SK-N-SH (cell line): ENCODE measurements around the gene MAMLD1. TPM values are rescaled to one million over a fixed set of nuclear protein-coding genes. Genes with fewer than 3 reads are reported as not detected.

Experiments used
- CTCF ChIA-PET: fragments of 300-600, 350-600 bp; formaldehyde crosslinking; extraction: SDS; loops from one replicate; lab custom pipeline; 2021; lab: Yijun Ruan, JAX
- POLR2A ChIA-PET: fragments of 350-600 bp; sonication (Branson Sonifier 250); formaldehyde crosslinking; extraction: SDS; loops from one replicate; lab custom pipeline; 2020; ENCODE audit warnings: antibody characterized with exemption, inconsistent platforms; lab: Yijun Ruan, JAX
- DNase-seq: peaks from one replicate; pipeline ENCODE4 v3.0.0; 2012
- H2AFZ ChIP-seq: fragments of 200-600 bp; sonication (generic); 2 replicates; pipeline ENCODE4 v1.8.1; 2016; ENCODE audit warnings: antibody characterized with exemption, mild to moderate bottlenecking, low read depth
- H3F3A ChIP-seq: fragments of 200-600 bp; sonication (generic); replicated peaks from 2 replicates; pipeline ENCODE3; 2016; ENCODE audit warnings: antibody characterized with exemption, mild to moderate bottlenecking; ENCODE audit not compliant: insufficient read depth
- H3K27ac ChIP-seq, 2 experiments: fragments of 200-500 bp in 1 of 2; fragments of 200-600 bp in 1 of 2; sonication (Bioruptor generic) in 1 of 2; sonication (generic), shearing (Covaris generic) in 1 of 2; 2 replicates each; pipeline versions ENCODE4 v1.5.1 to v1.6.1; 2014 to 2016; ENCODE audit warnings: low read depth in 2 of 2, inconsistent platforms in 1 of 2, low read length in 1 of 2, mild to moderate bottlenecking in 1 of 2, mixed read lengths in 1 of 2
- H3K27me3 ChIP-seq: fragments of 200-600 bp; sonication (generic), shearing (Covaris generic); 2 replicates; pipeline ENCODE4 v1.6.1; 2016; ENCODE audit warnings: mixed run types; ENCODE audit not compliant: insufficient read depth
- H3K36me3 ChIP-seq, 2 experiments: fragments of 200-500 bp in 1 of 2; fragments of 200-600 bp in 1 of 2; sonication (Bioruptor generic) in 1 of 2; sonication (generic) in 1 of 2; replicated peaks in 1 of 2; 2 replicates each; pipeline versions ENCODE3 to v1.5.1; 2014 to 2016; ENCODE audit warnings: low read length in 1 of 2, mild to moderate bottlenecking in 1 of 2; ENCODE audit not compliant: insufficient read depth in 2 of 2, control insufficient read depth in 1 of 2
- H3K4me1 ChIP-seq, 2 experiments: fragments of 200-500 bp in 1 of 2; fragments of 200-600 bp in 1 of 2; sonication (Bioruptor generic) in 1 of 2; sonication (generic), shearing (Covaris generic) in 1 of 2; 2 replicates each; pipeline versions ENCODE4 v1.5.1 to v1.6.1; 2014 to 2016; ENCODE audit warnings: low read depth in 1 of 2, low read length in 1 of 2, mixed run types in 1 of 2; ENCODE audit not compliant: insufficient read depth in 2 of 2, control insufficient read depth in 1 of 2
- H3K4me2 ChIP-seq: fragments of 200-600 bp; sonication (generic), shearing (Covaris generic); 2 replicates; pipeline ENCODE4 v1.6.1; 2017; ENCODE audit warnings: mixed run types
- H3K4me3 ChIP-seq, 2 experiments: fragments of 200-500 bp in 1 of 2; fragments of 200-600 bp in 1 of 2; sonication (Bioruptor generic) in 1 of 2; sonication (generic), shearing (Covaris generic) in 1 of 2; 2 replicates each; pipeline versions ENCODE4 v1.5.1 to v1.8.1; 2014 to 2016; ENCODE audit warnings: low read depth in 2 of 2, inconsistent platforms in 1 of 2, low read length in 1 of 2, mild to moderate bottlenecking in 1 of 2, mixed read lengths in 1 of 2, moderate library complexity in 1 of 2
- H3K79me2 ChIP-seq: fragments of 200-600 bp; sonication (generic); 2 replicates; pipeline ENCODE4 v1.8.1; 2017; ENCODE audit warnings: mild to moderate bottlenecking; ENCODE audit not compliant: insufficient read depth
- H3K9ac ChIP-seq: fragments of 200-600 bp; sonication (generic); 2 replicates; pipeline ENCODE4 v1.6.1; 2017; ENCODE audit warnings: mixed run types
- H3K9me2 ChIP-seq: fragments of 200-600 bp; sonication (generic); 2 replicates; pipeline ENCODE4 v1.6.1; 2017; ENCODE audit warnings: mixed run types
- H3K9me3 ChIP-seq: fragments of 200-600 bp; sonication (generic); 2 replicates; pipeline ENCODE4 v1.6.1; 2017; ENCODE audit warnings: mixed run types, mild to moderate bottlenecking, moderate library complexity
- H4K20me1 ChIP-seq: fragments of 200-600 bp; sonication (generic); 2 replicates; pipeline ENCODE4 v1.6.1; 2017; ENCODE audit warnings: mild to moderate bottlenecking, mixed run types; ENCODE audit not compliant: insufficient read depth
- CHD2 ChIP-seq: fragments of 150-350 bp; IDR thresholded peaks from 2 replicates; pipeline ENCODE4 v1.6.1; 2018; ENCODE audit warnings: low read length; ENCODE audit not compliant: partially characterized antibody
- ELF1 ChIP-seq: IDR thresholded peaks from 2 replicates; pipeline ENCODE4 v1.4.0; 2012
- FOSL2 ChIP-seq: IDR thresholded peaks from 2 replicates; pipeline ENCODE4 v1.4.0; 2012; ENCODE audit warnings: low read depth, mild to moderate bottlenecking, moderate library complexity, borderline replicate concordance
- FOXJ3 ChIP-seq: sonication (generic); formaldehyde crosslinking; IDR thresholded peaks from 2 replicates; pipeline ENCODE4 v1.5.1; 2020; ENCODE audit warnings: mild to moderate bottlenecking, missing genetic modification reagents
- FOXM1 ChIP-seq: IDR thresholded peaks from 2 replicates; pipeline ENCODE4 v1.4.0; 2012; ENCODE audit warnings: low read depth, mild to moderate bottlenecking
- JUND ChIP-seq: IDR thresholded peaks from 2 replicates; pipeline ENCODE4 v1.4.0; 2012
- MEF2A ChIP-seq: IDR thresholded peaks from 2 replicates; pipeline ENCODE4 v1.4.0; 2012; ENCODE audit warnings: low read depth, borderline replicate concordance
- NFIC ChIP-seq: IDR thresholded peaks from 2 replicates; pipeline ENCODE4 v1.4.0; 2012; ENCODE audit warnings: borderline replicate concordance
- NRF1 ChIP-seq: IDR thresholded peaks from 2 replicates; pipeline ENCODE4 v1.6.1; 2012; ENCODE audit warnings: low read depth, mild to moderate bottlenecking, low read length
- POLR2AphosphoS5 ChIP-seq: IDR thresholded peaks from 2 replicates; pipeline ENCODE4 v1.6.1; 2012; ENCODE audit warnings: low read depth, low read length
- RCOR1 ChIP-seq: fragments of 150-350 bp; IDR thresholded peaks from 2 replicates; pipeline ENCODE4 v1.6.1; 2017; ENCODE audit warnings: antibody characterized with exemption, low read length
- RFX5 ChIP-seq: IDR thresholded peaks from 2 replicates; pipeline ENCODE4 v1.6.1; 2012; ENCODE audit warnings: mild to moderate bottlenecking, improper control_type of control experiment, low read length
- RXRA ChIP-seq: IDR thresholded peaks from 2 replicates; pipeline ENCODE4 v1.4.0; 2012; ENCODE audit warnings: low read depth, mild to moderate bottlenecking, borderline replicate concordance
- SMC3 ChIP-seq: IDR thresholded peaks from 2 replicates; pipeline ENCODE4 v1.6.1; 2012; ENCODE audit warnings: low read depth, low read length, improper control_type of control experiment
- TCF12 ChIP-seq: IDR thresholded peaks from 2 replicates; pipeline ENCODE4 v1.4.0; 2012
- WGBS: methylation state at CpG from one replicate; pipeline ENCODE4 v1.1.6; 2017; ENCODE audit warnings: low lambda C conversion rate; 5-methylcytosine and 5-hydroxymethylcytosine counted together
- polyA plus RNA-seq, 3 experiments: library from polyadenylated mRNA; depleted of rRNA; stranded (reverse); fragments of >200 nt; gene quantifications; 2 replicates each; pipeline ENCODE4 v1.2.3, GENCODE V29; 2012
- TF ChIP-seq, protein P1 (sequence below): IDR thresholded peaks from 2 replicates; pipeline ENCODE4; 2012
- TF ChIP-seq, protein P2 (sequence below): fragments of 150-350 bp; IDR thresholded peaks from 2 replicates; pipeline ENCODE4 v1.6.1; 2016; ENCODE audit warnings: mild to moderate bottlenecking, low read depth, low read length
- TF ChIP-seq, protein P3 (sequence below): fragments of 200-600 bp; sonication (generic); IDR thresholded peaks from 2 replicates; pipeline ENCODE4 v1.6.1; 2017; ENCODE audit warnings: antibody characterized with exemption, mild to moderate bottlenecking, moderate library complexity
- TF ChIP-seq, protein P4 (sequence below): IDR thresholded peaks from 2 replicates; pipeline ENCODE4 v1.4.0; 2012; ENCODE audit warnings: low read depth, borderline replicate concordance
- TF ChIP-seq, protein P5 (sequence below): IDR thresholded peaks from 2 replicates; pipeline ENCODE4 v1.4.0; 2012; ENCODE audit warnings: low read depth, borderline replicate concordance
- TF ChIP-seq, protein P6 (sequence below): IDR thresholded peaks from 2 replicates; pipeline ENCODE4 v1.4.0; 2012; ENCODE audit warnings: low read depth

Gene MAMLD1
- polyA plus RNA-seq, 1 of the 3 experiments (the other 2 are of a cell fraction) = 4.4 TPM

DNA sequence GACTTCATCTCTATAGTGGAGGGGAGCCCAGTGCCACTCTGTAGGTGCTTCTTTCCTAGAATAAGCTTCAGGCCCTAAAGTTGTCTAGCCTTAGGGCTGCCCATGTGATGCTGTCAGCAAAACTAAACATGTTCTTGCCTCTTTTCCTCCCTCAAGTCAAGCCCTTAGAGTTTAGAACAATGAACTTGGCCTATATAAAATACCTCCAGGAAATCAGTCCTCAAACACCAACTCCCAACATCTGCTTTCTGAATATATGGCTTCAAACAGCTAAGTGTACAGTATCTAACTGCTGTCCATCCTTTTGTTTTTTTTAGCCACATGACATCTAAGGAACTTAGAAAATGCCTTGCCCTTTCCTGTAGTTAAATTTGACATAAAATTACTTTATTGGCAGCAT is 91.0 kb downstream of the MAMLD1 start:
- no peaks in the 10 kb centered on the region for H3F3A ChIP-seq
- H2AFZ ChIP-seq = no peak overlapping the region
- H3K79me2 ChIP-seq = no peaks in the 10 kb centered on the region
- no peaks in the 10 kb centered on the region for H4K20me1 ChIP-seq
- POLR2A ChIA-PET = no interaction called here
- H3K4me1 ChIP-seq = no peaks in the 10 kb centered on the region
- H3K27me3 ChIP-seq = no peaks in the 10 kb centered on the region
- H3K9ac ChIP-seq = no peak overlapping the region
- H3K9me2 ChIP-seq = no peaks in the 10 kb centered on the region
- no peaks in the 10 kb centered on the region for H3K9me3 ChIP-seq
- H3K4me2 ChIP-seq = no peak overlapping the region
- TF ChIP-seq RXRA (no peak), RFX5 (no peak)
- TF ChIP-seq, protein P1, sequence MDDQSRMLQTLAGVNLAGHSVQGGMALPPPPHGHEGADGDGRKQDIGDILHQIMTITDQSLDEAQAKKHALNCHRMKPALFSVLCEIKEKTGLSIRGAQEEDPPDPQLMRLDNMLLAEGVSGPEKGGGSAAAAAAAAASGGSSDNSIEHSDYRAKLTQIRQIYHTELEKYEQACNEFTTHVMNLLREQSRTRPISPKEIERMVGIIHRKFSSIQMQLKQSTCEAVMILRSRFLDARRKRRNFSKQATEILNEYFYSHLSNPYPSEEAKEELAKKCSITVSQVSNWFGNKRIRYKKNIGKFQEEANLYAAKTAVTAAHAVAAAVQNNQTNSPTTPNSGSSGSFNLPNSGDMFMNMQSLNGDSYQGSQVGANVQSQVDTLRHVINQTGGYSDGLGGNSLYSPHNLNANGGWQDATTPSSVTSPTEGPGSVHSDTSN = no peak
- TF ChIP-seq, protein P2, sequence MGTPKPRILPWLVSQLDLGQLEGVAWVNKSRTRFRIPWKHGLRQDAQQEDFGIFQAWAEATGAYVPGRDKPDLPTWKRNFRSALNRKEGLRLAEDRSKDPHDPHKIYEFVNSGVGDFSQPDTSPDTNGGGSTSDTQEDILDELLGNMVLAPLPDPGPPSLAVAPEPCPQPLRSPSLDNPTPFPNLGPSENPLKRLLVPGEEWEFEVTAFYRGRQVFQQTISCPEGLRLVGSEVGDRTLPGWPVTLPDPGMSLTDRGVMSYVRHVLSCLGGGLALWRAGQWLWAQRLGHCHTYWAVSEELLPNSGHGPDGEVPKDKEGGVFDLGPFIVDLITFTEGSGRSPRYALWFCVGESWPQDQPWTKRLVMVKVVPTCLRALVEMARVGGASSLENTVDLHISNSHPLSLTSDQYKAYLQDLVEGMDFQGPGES = no peak
- DNase-seq = no peak
- H3K27ac ChIP-seq = no peak overlapping the region
- CTCF ChIA-PET = no interaction called here
- H3K4me3 ChIP-seq = no peak overlapping the region
- H3K36me3 ChIP-seq = no peaks in the 10 kb centered on the region

DNA sequence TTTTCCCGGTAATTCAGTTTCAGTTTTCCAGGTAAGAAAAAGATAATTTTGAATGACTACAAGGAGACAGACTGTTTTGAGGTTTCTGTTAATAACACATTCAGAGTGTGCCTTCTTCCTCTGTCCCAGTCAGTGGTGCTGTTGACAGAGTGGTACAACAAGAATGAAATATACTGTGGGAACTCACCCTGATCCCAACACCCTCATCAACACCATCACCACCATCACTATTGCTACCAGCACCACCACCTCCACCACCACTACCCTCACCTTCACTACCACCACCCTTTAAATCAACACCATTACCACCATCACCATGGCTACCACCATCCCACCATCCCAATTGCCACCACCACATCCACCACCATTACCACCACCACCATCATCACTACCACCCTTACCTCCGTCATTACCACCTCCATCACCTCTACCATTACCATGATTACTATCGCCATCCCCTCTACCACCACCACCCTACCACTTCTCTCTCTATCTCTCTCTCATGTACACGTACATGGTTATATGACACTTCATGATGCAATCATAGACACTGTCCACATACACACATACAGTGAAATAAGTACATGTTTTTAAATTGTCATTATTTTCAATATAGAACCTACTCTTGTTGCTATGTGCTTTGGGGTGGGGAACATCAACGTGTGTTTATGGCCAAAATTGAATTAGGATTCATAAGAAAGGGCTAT is 91.5 kb downstream of the MAMLD1 start:
- POLR2A ChIA-PET = no interaction called here

More for the DNA sequence above, 91.5 kb downstream of the MAMLD1 start:
- Histone ChIP-seq H3K27ac (no peak overlapping the region), H4K20me1 (no peaks in the 10 kb centered on the region), H3K4me2 (no peak overlapping the region), H3K4me3 (no peak overlapping the region), H3K36me3 (no peaks in the 10 kb centered on the region), H2AFZ (no peak overlapping the region), H3K4me1 (no peaks in the 10 kb centered on the region), H3F3A (no peaks in the 10 kb centered on the region), H3K79me2 (no peaks in the 10 kb centered on the region), H3K9me2 (no peaks in the 10 kb centered on the region), H3K27me3 (no peaks in the 10 kb centered on the region), H3K9ac (no peak overlapping the region), H3K9me3 (no peaks in the 10 kb centered on the region)
- CTCF ChIA-PET = no interaction called here
- WGBS = 45% methylated on average over 5 of the region's 5 CpGs
- DNase-seq = no peak
- no peak for TF ChIP-seq FOXM1
- no peak for TF ChIP-seq FOSL2
- TF ChIP-seq, protein P3, sequence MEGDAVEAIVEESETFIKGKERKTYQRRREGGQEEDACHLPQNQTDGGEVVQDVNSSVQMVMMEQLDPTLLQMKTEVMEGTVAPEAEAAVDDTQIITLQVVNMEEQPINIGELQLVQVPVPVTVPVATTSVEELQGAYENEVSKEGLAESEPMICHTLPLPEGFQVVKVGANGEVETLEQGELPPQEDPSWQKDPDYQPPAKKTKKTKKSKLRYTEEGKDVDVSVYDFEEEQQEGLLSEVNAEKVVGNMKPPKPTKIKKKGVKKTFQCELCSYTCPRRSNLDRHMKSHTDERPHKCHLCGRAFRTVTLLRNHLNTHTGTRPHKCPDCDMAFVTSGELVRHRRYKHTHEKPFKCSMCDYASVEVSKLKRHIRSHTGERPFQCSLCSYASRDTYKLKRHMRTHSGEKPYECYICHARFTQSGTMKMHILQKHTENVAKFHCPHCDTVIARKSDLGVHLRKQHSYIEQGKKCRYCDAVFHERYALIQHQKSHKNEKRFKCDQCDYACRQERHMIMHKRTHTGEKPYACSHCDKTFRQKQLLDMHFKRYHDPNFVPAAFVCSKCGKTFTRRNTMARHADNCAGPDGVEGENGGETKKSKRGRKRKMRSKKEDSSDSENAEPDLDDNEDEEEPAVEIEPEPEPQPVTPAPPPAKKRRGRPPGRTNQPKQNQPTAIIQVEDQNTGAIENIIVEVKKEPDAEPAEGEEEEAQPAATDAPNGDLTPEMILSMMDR = no peak
- TF ChIP-seq CHD2 = no peak
- no peak for TF ChIP-seq RCOR1
- TF ChIP-seq NFIC = no peak
- TF ChIP-seq TCF12 = no peak
- no peak for TF ChIP-seq RXRA
- TF ChIP-seq, protein P2 = no peak
- no peak for TF ChIP-seq NRF1
- no peak for TF ChIP-seq POLR2AphosphoS5
- no peak for TF ChIP-seq FOXJ3 (CRISPR knock-in tag)
- TF ChIP-seq ELF1 = no peak
- TF ChIP-seq JUND = no peak
- TF ChIP-seq, protein P4, sequence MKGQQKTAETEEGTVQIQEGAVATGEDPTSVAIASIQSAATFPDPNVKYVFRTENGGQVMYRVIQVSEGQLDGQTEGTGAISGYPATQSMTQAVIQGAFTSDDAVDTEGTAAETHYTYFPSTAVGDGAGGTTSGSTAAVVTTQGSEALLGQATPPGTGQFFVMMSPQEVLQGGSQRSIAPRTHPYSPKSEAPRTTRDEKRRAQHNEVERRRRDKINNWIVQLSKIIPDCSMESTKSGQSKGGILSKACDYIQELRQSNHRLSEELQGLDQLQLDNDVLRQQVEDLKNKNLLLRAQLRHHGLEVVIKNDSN = no peak
- TF ChIP-seq MEF2A = no peak
- TF ChIP-seq, protein P5, sequence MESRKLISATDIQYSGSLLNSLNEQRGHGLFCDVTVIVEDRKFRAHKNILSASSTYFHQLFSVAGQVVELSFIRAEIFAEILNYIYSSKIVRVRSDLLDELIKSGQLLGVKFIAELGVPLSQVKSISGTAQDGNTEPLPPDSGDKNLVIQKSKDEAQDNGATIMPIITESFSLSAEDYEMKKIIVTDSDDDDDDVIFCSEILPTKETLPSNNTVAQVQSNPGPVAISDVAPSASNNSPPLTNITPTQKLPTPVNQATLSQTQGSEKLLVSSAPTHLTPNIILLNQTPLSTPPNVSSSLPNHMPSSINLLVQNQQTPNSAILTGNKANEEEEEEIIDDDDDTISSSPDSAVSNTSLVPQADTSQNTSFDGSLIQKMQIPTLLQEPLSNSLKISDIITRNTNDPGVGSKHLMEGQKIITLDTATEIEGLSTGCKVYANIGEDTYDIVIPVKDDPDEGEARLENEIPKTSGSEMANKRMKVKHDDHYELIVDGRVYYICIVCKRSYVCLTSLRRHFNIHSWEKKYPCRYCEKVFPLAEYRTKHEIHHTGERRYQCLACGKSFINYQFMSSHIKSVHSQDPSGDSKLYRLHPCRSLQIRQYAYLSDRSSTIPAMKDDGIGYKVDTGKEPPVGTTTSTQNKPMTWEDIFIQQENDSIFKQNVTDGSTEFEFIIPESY = no peak
- TF ChIP-seq SMC3 = no peak
- TF ChIP-seq, protein P6, sequence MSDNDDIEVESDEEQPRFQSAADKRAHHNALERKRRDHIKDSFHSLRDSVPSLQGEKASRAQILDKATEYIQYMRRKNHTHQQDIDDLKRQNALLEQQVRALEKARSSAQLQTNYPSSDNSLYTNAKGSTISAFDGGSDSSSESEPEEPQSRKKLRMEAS = no peak
